Measurements from ENCODE around the gene DUSP1. TPM values are rescaled to one million over a fixed set of nuclear protein-coding genes. Genes with fewer than 3 reads are reported as not detected.
"Not testable (repeated sequence)": the region's sequence is repeated elsewhere in the genome, so short reads cannot be mapped to it uniquely, and the experiment has no call there.

DUSP1 gene
- total RNA-seq, 1 experiment from 2014 or later = 522 TPM

DNA sequence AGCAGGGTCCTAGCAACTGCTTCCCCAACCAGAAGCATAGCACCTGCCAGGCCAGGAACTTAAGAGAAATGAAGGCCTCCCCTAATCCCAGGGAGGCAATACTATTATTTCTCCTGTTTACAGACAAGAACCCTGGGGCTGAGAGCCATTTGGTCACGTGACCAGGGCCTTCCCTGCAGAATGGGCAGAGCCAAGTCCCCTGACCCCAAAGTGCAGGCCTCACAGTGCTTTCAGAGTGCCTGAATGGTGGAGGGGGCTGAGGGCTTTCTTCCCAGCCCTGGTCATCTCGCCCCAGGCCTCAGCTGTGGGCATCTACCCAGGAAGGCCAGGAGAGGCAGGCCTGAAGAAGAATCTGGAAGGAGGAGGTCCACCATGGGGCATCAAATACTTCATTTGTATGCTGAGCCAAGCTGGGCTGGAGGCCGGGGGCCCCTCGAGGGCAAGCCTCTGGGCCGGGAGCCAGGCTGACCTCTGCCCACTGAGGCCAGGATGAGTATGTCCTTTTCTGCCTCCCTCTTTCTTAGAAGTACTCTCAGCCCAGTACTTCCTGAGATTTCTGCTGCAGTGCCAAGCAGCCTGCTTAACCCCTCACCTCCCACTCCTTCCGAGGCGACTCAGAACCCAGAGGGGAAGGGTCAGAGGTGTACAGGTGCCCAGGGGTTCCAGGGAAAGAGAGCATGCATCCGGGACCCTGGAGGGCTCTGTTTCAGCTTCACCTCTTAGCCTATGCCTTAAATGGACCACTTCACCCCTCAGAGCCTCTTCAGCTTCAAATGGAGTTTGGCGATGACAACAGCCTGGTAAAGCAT lies 18.9 kb upstream of the DUSP1 start:
- TF ChIP-seq EZH2phosphoT487 (IDR thresholded peaks at IDR 0.05; ENCODE audit: borderline replicate concordance, low read length) (no peak), CTCF (conservative IDR thresholded peaks at IDR 0.05; ENCODE audit: low read depth, low read length) (no peak), EZH2 (IDR thresholded peaks at IDR 0.05; ENCODE audit: low read length, unreplicated experiment) (no peak)
- Histone ChIP-seq H3K27ac (ENCODE audit: low read length) (no peak overlapping the region), H3K9me2 (replicated peaks; ENCODE audit: low read length) (no peaks in the 10 kb centered on the region), H3K4me3 (ENCODE audit: low read length) (no peak overlapping the region), H3K9me3 (ENCODE audit: low read length) (no peaks in the 10 kb centered on the region), H3F3A (ENCODE audit: low read length, unreplicated experiment) (no peaks in the 10 kb centered on the region), H3K36me3 (ENCODE audit: low read depth, low read length) (no peaks in the 10 kb centered on the region), H3K79me2 (ENCODE audit: low read length) (no peaks in the 10 kb centered on the region), H3K4me2 (ENCODE audit: low read length) (no peak overlapping the region), H3K27me3 (ENCODE audit: low read length) (no peaks in the 10 kb centered on the region), H4K20me1 (ENCODE audit: low read length) (no peaks in the 10 kb centered on the region), H3K9ac (ENCODE audit: low read length) (no peak overlapping the region), H2AFZ (ENCODE audit: low read length) (no peak overlapping the region), H3K4me1 (ENCODE audit: insufficient read depth, low read length) (peaks cover 23% of the 10 kb centered on the region)
- ChIA-PET CTCF (no interaction called here), POLR2A (ENCODE audit: unreplicated experiment) (no interaction called here)
- intact Hi-C loops (cut with micrococcal nuclease) = no loop called here
- ATAC-seq (peak; percentile 16), DNase-seq (no peak)
- BruUV-seq (replicated peaks) = no TSS peak

DNA sequence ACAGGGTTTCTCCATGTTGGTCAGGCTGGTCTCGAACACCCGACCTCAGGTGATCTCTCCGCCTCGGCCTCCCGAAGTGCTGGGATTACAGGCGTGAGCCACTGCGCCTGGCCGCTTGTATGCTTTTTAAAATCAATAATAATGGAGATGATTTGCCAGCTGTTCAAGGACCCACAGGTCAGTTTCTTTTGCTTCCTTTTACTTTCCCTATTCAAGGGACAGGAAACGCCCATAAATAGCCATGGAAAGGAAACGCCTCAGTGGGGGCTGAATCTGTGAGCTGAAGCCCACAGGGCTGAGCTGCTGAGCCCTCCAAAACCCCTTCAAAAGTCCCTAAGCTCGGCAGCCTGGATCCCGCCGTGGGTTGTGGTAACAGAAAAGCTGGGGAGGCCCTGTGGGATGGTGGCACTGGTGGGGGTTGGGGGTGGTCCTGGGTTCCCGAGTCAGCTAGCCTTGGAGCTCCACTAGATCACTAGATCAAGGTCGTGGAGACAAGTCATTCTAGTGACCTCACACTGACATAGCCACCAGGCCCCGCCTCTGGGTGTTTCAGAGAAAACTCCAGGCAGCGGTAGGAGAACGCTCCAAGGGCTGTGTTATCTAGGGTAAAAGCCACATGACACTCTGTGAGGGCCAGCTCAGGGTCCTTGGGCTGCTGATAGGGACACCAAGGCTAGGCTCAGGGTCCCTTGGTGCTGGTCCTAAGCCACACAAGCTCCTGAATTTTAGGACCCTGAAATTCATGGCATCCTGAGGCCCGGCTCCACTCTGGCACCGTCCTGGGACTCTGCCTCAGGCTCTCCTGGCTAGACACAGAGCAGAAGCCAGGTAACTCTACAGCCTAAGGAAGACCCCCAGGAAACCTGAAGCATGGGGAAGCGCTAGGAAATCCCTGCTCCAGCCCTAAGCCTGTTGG lies 18.0 kb upstream of the DUSP1 start:
- ChIA-PET CTCF (no interaction called here), POLR2A (ENCODE audit: unreplicated experiment) (interaction anchor here (0.6 kb wide), 1 partner anchor 18 kb away, joined by 10 read pairs; no protein-coding TSS in a partner anchor)
- DNase-seq = no peak
- Histone ChIP-seq H3F3A (ENCODE audit: low read length, unreplicated experiment) (no peaks in the 10 kb centered on the region), H3K9ac (ENCODE audit: low read length) (no peak overlapping the region), H3K27ac (ENCODE audit: low read length) (no peak overlapping the region), H3K4me1 (ENCODE audit: insufficient read depth, low read length) (peaks cover 17% of the 10 kb centered on the region), H4K20me1 (ENCODE audit: low read length) (no peaks in the 10 kb centered on the region), H3K9me2 (replicated peaks; ENCODE audit: low read length) (no peaks in the 10 kb centered on the region), H3K9me3 (ENCODE audit: low read length) (no peaks in the 10 kb centered on the region), H3K4me3 (ENCODE audit: low read length) (no peak overlapping the region), H3K79me2 (ENCODE audit: low read length) (no peaks in the 10 kb centered on the region), H3K4me2 (ENCODE audit: low read length) (no peak overlapping the region), H3K27me3 (ENCODE audit: low read length) (no peaks in the 10 kb centered on the region), H3K36me3 (ENCODE audit: low read depth, low read length) (no peaks in the 10 kb centered on the region), H2AFZ (ENCODE audit: low read length) (no peak overlapping the region)
- intact Hi-C loops (cut with micrococcal nuclease) = no loop called here
- BruUV-seq (replicated peaks) = no TSS peak
- no peak for TF ChIP-seq CTCF (conservative IDR thresholded peaks at IDR 0.05; ENCODE audit: low read depth, low read length)
- no peak for TF ChIP-seq EZH2phosphoT487 (IDR thresholded peaks at IDR 0.05; ENCODE audit: borderline replicate concordance, low read length)
- no peak for TF ChIP-seq EZH2 (IDR thresholded peaks at IDR 0.05; ENCODE audit: low read length, unreplicated experiment)
- no peak for ATAC-seq

DNA sequence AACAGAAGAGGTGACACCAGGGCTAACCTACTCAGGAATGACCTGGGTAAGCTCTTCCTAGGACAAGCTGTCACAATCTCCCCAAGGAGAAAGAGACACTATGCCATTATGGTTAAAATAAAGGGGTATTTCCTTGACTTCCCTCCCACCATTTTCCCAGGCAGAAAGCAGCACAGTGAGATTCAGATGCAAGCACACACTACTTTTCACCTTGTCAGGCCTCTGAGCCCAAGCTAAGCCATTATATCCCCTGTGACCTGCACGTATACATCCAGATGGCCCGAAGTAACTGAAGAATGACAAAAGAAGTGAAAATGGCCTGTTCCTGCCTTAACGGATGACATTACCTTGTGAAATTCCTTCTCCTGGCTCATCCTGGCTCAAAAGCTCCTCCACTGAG lies 16.5 kb upstream of the DUSP1 start:
- H3K9me2 ChIP-seq (replicated peaks; ENCODE audit: low read length); H3K27ac ChIP-seq (ENCODE audit: low read length); CTCF ChIA-PET; H4K20me1 ChIP-seq (ENCODE audit: low read length); intact Hi-C loops (cut with micrococcal nuclease); BruUV-seq (replicated peaks); ATAC-seq; H3K4me3 ChIP-seq (ENCODE audit: low read length); H3K9ac ChIP-seq (ENCODE audit: low read length); H2AFZ ChIP-seq (ENCODE audit: low read length); H3F3A ChIP-seq (ENCODE audit: low read length, unreplicated experiment); H3K36me3 ChIP-seq (ENCODE audit: low read depth, low read length); H3K27me3 ChIP-seq (ENCODE audit: low read length); H3K4me2 ChIP-seq (ENCODE audit: low read length); H3K79me2 ChIP-seq (ENCODE audit: low read length); H3K9me3 ChIP-seq (ENCODE audit: low read length); DNase-seq; POLR2A ChIA-PET (ENCODE audit: unreplicated experiment): not testable (repeated sequence)
- peaks cover 17% of the 10 kb centered on the region for H3K4me1 ChIP-seq (ENCODE audit: insufficient read depth, low read length)

Measured in PC-3 (cell line).